GM03348 (cell line): Measurements from ENCODE around the gene HIVEP3.

ENCODE experiments used
- DNase-seq: peaks from one replicate; pipeline ENCODE4 v3.0.0; 2012; ENCODE audit warnings: low spot score

Gene HIVEP3

DNA sequence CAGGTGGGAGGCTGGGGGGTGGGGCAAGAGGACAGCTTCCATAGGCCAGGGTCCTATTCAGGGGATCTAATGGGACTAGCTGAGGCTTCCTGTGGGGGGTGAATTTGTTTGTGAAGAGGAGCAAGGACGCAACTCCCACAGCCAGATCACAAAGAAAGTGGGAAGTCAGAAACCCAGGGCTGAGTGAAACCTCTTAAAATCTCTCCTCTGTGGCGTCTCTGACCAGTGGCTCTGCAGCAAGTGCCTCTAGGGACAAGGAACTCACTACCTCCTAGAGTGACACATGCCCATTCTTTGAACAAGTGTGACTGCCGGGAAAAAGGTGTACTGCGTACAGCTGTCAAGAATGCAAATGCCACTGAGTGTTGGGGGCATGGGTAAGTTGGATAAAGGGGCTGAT lies 187.9 kb downstream of the HIVEP3 start:
- DNase-seq = no peak

- DNase-seq = no peak
These were observed 190.1 kb downstream of the HIVEP3 start for GRCh38 chr1:41728403-41729202.

DNA sequence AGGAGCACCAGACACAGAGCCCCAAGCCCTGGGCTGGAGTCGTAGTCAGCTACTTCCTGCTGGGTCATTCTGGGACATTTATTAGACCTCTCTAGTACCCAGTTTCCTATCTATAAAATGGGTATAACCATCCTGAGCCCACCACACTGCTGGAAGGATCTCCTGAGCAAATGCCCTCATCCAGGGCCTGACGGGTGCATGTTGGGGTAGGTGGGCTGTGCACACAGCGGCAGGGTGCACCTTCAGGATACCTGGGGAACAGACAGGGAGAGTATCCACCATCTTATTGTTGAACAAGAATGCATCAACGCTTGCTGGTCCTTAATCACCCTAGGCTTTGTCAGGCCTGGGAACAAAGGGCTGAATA lies 191.0 kb downstream of the HIVEP3 start:
- no peak for DNase-seq

DNA sequence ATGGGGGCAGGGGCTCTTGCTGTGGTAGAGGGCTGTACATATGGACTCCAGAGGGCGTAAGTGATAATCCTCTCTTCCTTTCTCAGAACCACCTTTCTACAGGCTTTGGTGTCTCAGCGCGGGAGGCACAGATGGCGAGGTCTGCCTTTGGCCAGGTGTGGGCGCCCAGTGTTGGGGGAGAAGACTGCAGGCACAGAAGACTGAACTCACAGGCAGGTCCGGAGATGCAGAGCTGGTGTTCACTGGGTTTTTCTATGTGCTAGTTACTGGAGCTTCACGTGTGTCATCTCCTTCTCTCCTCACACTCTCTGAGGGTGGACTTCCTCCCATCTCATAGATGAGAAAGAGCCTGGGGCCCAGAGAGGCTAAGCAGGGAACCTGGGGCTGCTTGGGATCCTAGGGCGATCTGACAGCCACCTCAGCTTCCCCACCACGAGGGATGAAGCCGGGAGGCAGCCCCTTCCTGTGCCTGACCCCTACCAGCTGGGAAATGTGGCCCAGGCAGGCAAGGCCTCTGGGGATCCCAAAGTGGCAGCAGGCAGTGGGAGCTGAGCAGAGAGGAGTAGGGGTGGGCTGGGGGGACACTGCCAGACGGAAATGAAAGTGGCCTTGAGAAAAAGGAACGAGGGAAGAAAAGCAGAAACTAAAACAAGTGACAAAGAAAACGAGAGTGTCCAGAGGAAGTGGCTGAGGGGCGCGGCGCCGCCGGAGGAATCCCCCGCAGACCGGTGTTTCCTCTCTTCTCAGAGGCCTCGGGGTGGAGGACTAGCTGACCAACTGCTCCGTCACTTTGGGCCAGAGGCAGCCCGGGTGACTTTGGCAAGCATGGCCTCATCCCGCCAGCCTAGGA lies 191.6 kb downstream of the HIVEP3 start:
- DNase-seq = no peak

GRCh38 chr1:41726292-41726691 lies 192.4 kb downstream of the HIVEP3 start:
- no peak for DNase-seq

DNA sequence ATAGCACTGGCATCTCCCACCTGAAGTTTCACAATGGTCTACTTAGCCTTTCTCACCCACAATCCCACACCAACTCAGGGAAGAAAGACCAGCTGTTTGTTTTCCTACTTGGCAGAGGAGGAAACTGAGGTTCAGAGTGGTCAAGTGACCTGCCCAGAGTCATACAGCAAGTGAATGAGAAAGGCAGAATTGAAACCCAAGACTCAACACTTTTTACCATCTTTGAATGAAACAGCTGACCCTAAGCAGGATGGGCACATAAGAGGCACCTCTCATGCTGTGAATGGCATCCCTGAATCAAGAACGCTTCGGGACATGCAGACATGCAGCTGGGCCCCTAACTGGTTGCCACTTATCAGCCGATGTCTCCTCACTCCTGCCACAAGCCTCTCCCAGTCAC lies 193.8 kb downstream of the HIVEP3 start:
- DNase-seq = no peak

DNA sequence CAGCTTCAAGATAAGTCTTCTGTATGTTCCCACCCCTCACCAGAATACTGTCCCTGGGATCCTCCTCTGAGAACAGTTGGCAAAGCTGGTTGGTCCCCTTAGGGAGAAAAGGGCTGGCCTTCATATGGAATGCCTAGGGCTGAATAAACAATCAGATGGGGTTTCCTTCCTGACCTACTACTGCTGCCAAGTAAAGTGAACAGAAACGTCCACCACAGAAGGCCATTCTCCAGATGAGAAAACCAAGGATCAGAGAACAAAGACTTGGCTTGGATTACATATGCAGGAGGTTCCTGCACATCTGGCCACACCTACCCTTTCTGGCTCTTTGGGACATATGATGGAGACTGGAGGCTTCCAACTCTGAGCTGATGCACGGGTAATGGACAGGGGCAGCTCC lies 194.5 kb downstream of the HIVEP3 start:
- no peak for DNase-seq

GRCh38 chr1:41723786-41724185 lies 194.9 kb downstream of the HIVEP3 start:
- DNase-seq = no peak

DNA sequence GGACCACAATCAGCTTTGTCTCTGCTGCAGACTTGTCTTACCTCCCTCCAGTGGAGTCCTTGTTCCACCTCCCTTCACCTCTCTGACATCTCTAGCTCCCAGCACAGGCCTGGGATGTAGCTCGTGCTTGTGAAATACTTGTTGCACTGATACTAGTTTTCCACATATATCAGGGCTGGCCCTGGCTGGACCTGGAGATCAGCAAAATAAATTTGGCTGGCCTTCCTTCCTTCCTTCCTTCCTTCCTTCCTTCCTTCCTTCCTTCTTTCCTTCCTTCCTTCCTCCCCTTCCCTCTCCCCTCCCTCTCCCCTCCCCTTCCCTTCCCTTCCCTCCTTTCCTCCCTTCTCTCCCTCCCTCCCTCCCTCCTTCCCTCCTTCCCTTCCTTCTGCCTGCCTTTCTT lies 196.5 kb downstream of the HIVEP3 start:
- DNase-seq = no peak

DNA sequence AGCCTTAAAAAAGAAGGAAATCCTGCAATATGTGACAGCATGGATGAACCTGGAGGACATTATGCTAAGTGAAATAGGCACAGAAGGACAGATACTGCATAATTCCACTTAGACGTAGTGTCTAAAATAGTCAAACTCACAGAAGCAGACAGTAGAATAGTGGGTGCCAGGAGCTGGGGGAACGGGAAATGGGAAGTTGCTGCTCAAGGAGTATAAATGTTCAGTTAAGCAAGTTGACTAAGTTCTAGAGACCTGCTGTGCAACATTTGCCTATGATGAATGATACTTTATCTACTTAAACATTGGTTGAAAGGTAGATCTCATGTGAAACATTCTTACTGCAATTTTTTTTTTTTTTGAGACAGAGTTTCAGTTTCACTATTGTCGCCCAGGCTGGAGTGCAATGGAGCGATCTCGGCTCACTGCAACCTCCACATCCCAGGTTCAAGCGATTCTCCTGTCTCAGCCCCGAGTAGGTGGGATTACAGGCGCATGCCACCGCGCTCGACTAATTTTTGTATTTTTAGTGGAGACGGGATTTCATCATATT lies 197.8 kb downstream of the HIVEP3 start:
- DNase-seq = no peak

DNA sequence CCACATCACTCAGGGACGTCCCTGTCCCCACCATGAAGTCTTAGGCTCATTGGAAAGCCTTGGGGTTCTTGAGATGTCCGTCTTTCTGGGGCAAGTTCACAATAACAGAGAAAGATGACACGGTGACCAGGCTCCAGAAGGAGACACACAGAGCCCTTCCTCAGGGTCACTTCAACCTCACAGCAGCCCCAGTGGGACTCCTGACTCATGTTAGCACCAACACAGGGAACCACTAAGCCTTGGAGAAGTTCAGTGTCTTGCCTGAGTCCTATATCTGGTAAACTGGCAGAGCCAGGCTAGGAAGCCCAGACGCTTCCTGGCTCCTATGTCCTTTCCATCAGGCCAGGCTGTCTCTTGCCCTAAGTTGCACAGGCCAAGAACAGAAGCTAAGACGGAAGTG lies 199.1 kb downstream of the HIVEP3 start:
- DNase-seq = no peak

- no peak for DNase-seq
These were observed 199.6 kb downstream of the HIVEP3 start for GRCh38 chr1:41719128-41719527.

GRCh38 chr1:41718497-41718896 lies 200.2 kb downstream of the HIVEP3 start:
- DNase-seq = no peak

DNA sequence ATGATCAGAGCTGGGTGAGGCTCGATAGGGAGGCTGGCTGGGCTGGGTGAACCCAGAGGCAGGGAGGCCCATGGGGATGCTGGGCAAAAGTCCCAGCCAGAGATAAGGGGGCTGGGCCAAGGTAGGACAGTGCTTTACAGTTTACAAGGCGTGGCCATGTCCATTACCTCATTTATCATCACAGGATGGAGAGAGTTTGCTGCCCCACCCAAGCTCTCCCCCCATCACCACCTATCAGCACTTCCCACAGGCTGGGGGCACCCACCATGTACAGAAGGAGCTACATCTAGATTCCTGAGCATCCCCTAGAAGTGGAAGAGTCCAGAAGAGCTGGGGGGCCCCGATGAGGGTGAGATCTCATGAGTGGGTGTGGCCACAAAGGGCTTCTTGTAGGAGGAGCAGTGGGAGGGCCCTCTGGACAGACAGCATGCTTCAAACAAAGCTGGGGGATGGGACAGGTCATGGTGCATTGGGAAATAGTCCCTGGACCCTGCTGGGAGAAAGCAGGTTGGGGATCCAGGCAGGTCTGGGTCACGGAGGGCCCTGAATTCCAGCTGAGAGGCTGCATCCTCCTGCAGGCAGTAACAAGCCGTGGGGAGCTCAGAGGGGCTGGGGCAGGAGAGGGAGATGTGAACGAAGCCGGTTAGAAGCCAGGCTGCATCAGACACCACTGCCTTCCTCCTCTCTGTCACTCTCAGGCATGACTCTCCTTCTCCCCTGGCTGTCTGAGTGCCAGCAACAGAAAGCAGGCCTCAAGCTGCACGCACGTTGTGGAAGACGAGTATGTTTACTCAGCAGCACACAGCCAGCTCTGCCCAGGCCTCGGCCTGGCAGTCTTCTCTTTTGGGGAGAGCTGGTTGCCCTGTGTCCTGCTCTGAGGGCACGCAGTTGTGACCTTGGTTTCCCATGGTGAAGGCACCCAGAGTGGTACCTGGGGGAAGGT lies 202.3 kb downstream of the HIVEP3 start:
- no peak for DNase-seq

DNA sequence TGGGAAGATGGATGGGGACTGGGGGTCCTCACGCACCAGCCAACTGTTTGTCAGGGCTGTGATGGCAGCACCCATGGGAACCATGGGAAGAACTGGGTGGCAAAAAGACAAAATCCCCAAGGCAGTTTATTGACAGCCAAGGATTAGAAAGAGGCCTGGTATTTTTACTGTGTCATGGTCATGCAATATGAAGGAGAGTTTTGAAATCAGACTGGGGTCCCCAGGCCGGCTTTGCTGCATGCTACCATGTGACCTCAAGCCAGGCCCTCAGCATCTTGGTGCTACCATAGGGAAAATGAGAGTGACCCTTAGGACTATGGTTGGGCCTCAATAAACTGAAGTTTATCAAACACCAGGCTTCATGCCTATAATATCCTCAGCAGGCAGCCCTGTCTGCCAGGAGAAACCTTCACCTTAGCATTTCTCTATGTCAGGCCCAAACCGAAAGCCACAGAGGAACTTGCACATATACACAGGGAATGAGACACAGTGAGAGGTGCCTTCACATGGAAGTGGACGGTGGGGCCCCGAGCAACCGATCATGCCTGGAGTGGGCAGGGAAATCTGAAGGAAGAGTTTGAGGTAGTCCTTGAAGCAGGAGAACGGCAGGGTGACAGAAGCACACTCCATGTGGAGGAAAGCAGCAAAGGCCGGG lies 203.2 kb downstream of the HIVEP3 start:
- no peak for DNase-seq

- DNase-seq = no peak
These were observed 203.9 kb downstream of the HIVEP3 start for GRCh38 chr1:41714638-41715389.

- peak; percentile 74 for DNase-seq
These were observed 205.0 kb downstream of the HIVEP3 start for GRCh38 chr1:41713557-41714327.

DNA sequence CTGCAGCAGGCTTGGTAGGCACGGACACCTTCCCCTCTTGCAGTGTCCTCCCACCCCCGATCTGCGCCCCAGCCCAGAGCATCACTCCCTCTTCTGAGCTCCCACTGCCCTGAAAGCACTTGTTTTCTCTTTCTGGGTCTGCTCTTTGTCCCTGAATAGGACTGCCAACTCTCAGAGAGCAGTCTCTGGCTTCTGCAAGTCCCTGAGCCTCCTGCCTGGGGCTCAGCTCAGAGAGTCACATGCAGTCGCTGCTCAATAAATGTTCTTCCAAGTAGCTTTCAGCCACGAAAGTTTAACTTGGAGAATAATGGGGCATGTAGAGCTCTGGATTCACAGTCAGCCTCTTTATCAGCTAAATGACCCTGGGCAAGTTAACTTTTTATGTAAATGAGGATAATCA lies 205.6 kb downstream of the HIVEP3 start:
- DNase-seq = no peak

GRCh38 chr1:41712695-41713094 lies 206.0 kb downstream of the HIVEP3 start:
- no peak for DNase-seq

GRCh38 chr1:41712081-41712480 lies 206.6 kb downstream of the HIVEP3 start:
- no peak for DNase-seq
